NCI-H2196 (cell line): ENCODE results near the gene ABHD1.
"Not testable (repeated sequence)": the region's sequence is repeated elsewhere in the genome, so short reads cannot be mapped to it uniquely, and the experiment has no call there.

ENCODE experiments used
- DNase-seq: peaks from one replicate; lab custom pipeline; 2025; ENCODE audit not compliant: unreplicated experiment; lab: John Stamatoyannopoulos, UW

The ABHD1 gene

DNA sequence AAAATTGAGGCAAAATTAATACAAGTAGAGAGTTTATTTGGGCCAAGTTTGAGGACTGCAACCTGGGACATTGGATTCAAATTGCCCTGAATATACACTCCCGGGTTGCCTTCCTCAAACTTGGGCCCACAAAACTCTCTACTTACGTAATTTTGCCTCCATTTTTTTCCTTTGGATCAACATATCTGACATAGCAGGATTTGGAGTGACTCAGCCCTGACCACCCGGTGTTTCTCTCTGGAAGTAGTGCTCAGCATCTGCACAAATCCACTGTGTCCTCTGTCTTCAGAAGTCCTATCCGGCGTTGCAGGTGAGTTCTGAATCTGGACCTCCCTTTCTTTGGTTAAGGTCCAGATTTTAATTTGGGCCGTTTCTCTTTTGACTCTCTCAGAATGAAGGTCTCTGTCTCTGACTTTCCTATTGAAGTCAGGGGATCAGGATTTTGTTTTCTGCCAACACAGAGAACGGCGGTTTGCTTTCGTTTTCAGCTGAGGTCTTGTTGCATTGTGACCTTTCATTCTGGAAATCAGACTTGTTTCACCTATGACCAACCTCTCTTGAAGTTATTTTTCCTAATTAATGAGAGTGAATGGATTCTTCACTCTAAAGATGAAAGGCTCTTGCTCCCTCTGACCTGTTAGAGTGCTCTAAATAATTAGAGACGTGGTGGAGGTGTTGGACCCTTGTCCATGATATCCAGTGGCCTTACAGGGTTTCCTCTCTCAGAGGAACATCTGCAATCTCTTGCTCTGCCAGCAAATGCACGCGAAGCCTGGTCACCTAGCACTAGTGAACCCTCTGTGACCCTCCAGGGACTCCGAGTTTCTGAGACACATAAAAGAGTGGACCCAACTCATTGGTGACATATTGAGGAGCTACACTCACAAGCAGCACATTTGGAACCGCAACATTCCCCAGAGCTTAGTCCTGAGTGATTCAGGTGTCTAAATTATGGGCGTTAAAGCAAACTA, 38.8 kb downstream of the ABHD1 start:
- DNase-seq, result no peak

DNA sequence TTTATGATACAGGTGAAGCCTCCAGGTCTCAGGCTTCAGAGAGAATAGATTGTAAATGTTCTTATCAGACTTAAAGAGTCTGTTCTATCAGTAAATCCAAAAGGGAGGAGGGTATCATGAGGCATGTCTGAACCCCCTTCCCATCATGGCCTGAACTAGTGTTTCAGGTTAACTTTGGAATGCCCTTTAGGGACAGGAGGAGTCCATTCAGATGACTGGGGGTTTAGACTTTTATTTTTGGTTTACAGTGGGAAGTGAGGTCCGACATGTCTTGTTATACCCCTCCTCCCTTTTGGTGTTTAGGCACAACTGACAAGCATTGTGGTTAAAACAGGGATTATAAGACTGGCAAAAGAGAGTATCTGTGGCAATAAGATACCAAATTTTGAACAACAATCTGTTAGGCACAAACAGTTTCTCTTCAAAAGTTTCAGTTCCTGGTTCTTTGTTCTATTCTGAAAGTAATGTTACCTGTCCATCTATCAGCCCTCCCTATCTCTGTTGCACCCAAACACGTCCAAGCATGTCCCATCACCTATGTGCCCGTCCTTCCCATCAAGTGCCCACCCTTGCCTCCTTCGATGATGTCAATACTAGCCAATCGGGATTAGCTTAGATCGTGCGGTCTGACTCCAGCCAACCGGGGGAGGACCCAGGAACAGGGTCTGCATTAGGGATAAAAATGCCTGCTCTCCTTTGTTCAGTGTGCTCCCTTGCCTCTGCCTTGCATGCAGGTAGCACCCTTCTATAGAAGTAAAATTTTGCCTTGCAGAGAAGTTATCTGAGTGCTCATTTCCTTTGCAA, 41.5 kb downstream of the ABHD1 start:
- no peak for DNase-seq

DNA sequence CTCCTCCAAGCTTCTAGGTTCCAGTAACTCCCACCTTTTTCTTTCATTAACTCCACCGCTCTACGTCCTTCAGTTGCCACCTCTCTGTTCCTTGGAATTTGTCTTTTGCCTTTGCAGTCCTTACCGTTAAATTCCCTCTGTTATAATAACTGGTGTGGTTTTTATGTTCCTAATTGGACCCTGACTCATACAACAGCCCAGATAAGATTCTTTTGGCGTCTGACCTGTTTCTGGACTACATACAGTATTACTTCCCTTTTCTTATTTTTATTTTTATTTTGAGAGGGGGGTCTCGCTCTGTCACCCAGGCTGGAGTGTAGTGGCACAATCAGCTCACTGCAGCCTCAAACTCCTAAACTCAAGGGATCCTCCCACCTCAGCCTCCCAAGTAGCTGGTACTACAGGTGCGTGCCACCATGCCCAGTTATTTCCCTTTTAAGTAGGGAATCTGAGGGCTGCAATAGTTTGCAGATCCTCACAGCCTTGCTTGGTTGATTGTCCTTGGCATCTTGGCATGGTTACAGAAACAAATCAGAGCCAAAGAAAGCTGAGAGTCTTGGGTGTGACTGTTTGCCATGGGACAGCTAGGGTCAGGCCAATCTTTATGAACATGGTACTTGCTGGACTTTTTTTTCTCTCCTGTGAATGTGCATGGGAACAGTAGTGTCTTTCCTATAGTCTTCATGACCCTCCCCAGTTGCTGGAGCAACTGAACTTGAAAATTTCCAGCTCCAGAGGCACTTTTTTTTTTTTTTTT, 47.1 kb downstream of the ABHD1 start:
- no peak for DNase-seq

DNA sequence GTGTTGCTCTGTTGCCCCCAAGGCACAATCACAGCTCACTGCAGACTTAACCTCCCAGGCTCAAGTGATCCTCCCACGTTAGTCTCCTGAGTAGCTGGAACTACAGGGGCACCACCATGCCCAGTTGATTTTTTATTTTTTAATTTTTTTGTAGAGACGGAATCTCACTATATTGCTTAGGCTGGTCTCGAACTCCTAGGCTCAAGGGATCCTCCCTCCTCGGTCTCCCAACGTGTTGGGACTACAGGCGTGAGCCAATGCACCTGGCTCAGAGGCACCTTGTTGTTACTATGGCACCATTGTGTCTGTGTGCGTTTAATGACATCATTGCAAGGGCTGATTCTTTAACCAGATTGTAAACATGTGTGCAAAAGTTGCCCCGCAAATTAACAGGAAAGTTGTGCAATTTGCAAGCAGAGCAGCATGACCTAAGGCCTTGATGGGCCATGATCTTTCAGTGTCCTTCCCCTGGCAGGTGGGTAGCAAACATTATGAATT, 47.8 kb downstream of the ABHD1 start:
- peak; percentile 34 for DNase-seq

DNA sequence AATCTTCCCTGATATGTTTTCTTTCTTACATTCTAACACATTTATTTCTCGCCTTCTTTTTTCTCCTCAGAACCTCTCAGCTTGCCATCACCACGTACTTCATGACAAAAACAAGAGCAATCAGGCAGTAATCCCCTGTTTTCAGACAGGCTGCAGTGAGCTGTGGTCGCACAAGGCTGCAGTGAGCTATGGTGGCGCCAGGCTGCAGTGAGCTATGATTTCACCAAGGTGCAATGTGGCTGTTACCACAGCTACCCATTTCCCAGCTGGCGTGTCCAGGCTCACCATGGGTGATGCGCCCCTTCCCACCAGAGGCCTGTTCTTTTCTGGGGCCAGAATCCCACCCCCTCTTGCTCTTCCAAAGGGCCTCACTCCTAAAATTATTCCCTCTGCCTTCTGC, 51.0 kb downstream of the ABHD1 start:
- DNase-seq, result no peak

DNA sequence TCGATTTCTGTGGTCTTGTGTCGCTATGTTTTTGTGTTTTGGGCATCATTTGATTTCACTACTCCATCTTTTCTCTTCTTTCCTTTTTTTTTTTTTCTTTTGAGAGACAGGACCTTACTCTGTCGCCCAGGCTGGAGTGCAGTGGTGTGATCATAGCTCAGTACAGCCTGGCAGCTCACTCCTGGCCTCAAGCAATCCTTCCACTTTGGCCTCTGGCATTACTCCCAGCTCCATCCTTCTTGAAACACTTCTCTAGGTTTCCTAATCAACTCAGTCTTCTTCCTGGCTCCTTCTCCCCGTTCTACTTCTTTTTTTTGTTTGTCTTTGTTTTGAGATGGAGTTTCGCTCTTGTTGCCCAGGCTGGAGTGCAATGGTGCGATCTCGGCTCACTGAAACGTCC, 51.7 kb downstream of the ABHD1 start:
- DNase-seq, result no peak

DNA sequence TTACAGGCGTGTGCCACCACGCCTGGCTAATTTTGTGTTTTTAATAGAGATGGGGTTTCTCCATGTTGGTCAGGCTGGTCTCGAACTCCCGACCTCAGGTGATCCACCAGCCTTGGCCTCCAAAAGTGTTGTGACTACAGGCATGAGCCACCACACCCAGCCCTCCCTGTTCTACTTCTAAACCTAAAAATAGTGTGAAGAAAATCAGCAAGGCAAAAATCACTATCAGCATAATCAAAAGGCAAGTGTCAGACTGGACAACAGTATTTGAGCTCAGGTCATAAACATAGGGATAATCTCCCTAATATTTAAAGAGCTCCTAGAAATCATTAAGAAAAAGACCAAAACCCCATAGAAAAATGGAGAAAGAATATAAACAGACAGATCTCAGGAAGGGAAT, 52.2 kb downstream of the ABHD1 start:
- DNase-seq, result not testable (repeated sequence)

DNA sequence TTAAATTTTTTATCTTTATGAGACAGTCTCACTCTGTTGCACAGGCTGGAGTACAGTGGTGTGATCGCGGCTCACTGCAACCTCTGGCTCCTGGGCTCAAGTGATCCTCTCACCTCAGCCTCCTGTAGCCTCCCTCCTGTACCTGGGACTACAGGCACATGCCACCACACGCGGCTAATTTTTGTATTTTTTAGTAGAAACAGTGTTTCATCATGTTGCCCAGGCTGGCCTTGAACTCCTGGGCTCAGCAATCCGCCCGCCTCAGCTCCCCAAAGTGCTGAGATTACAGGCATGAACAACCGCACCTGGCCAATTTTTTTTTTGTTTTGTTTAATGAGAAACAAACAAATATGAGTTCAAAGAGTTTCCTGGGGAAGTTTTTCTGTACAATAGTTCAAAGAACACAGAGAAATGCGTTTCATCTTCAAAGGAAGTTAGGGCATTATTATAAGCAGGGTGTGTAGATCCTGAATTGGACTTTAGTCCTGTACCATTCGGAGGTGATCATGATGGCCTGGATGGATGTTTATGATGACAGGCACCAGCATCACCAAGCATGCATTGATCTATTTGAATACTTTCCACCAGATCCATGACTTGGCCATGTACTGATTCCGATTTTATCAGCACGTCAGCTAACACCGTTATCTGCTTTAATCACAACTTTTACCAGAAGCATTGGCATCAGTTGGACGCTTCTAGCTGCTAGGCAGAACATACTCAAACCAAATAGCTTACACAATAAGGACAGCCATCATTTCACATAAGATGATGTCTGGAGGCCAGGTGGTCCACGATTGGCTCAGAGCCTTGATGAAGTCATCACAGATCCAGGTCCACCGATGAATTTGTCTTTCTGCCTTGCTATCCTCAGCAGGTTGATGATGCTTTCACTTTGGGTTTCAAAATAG, 54.1 kb downstream of the ABHD1 start:
- no peak for DNase-seq

DNA sequence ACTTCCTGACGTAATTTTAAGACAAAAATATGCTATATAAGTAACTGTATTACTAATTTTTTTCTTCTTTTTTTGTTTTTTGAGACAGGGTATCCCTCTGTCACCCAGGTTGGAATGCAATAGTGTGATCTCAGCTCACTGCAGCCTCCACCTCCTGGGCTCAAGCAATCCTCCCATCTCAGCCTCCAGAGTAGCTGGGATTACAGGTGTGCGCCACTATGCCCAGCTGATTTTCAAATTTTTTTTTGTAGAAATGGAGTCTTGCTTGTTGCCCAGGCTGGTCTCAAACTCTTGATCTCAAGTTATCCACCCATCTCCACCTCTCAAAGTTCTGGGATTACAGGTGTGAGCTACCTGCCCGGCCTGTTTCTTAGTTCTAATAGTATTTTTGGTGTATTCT, 54.9 kb downstream of the ABHD1 start:
- DNase-seq, result no peak

DNA sequence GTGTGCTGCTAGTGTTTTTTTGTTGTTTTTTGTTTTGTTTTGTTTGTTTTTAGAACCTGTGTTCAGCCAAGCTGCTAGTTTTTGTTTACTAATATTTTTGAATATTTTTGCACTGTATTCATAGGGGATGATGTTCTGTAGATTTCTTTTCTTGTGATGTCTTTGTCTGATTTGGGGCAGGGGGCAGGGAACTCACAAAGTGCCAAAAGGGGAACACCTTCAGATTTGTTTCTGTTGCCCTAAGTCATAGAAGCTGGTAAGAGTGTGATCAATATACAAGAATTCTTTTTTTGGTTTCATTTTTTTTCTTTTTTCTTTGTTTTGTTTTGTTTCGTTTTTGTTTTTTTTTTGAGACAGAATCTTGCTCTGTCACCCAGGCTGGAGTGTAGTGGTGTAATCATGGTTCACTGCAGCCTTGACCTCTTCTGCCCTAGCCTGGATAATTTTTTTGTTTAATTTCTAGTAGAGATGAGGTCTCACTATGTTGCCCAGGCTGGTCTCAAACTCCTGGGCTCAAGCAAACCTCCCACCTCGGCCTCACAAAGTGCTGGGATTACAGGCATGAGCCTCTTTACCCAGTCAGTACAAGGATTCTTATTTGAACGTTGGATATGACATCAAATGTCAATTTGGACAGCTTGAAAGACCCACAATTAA, 55.9 kb downstream of the ABHD1 start:
- DNase-seq, result no peak
